ENCODE measurements around the gene MAMDC4. TPM values are rescaled to one million over a fixed set of nuclear protein-coding genes. Genes with fewer than 3 reads are reported as not detected.

The MAMDC4 gene
- total RNA-seq, 2 donors from 2014 or later: 5.2 to 17.7 TPM

DNA sequence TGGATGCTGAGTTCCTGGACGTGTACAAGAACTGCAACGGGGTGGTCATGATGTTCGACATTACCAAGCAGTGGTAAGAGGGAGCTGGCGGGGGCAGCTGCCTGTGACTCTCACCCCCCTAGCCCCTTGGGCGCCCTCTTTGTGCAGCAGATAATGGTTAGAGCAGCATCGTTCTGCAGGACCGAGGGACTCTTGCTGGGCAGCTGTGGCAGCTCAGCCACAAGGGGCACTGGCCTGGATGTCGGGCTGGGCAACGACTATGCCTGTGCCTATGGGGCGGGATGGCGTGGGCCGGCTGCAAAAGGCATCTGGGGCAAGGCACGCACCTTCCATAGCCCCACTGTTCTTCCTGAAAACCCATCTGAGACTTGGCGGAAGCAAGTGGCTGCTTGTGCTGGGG is 22.7 kb upstream of the MAMDC4 start:
- 90% methylated on average over 14 of the region's 14 CpGs for WGBS
- intact Hi-C loops (cut with DNase I): no loop called here

GRCh38 chr9:136829981-136830885 is 21.9 kb upstream of the MAMDC4 start:
- Histone ChIP-seq H3K9me3 (no peaks in the 10 kb centered on the region), H3K27me3 (replicated peaks; ENCODE audit: insufficient read depth) (no peaks in the 10 kb centered on the region), H3K36me3 (peaks cover 0 to 14% of the 10 kb centered on the region in 2 donors), H3K27ac (no peak overlapping the region), H3K4me1 (replicated peaks) (no peaks in the 10 kb centered on the region), H3K4me3 (no peak overlapping the region)
- intact Hi-C loops (cut with DNase I): no loop called here
- DNase-seq (ENCODE audit: low spot score): no peak
- whole genome bisulfite sequencing: 90% methylated on average over 38 of the region's 41 CpGs
- TF ChIP-seq POLR2A (IDR thresholded peaks at IDR 0.05) (no peak), POLR2AphosphoS5 (IDR thresholded peaks at IDR 0.05) (no peak)
- TF ChIP-seq, protein P1, sequence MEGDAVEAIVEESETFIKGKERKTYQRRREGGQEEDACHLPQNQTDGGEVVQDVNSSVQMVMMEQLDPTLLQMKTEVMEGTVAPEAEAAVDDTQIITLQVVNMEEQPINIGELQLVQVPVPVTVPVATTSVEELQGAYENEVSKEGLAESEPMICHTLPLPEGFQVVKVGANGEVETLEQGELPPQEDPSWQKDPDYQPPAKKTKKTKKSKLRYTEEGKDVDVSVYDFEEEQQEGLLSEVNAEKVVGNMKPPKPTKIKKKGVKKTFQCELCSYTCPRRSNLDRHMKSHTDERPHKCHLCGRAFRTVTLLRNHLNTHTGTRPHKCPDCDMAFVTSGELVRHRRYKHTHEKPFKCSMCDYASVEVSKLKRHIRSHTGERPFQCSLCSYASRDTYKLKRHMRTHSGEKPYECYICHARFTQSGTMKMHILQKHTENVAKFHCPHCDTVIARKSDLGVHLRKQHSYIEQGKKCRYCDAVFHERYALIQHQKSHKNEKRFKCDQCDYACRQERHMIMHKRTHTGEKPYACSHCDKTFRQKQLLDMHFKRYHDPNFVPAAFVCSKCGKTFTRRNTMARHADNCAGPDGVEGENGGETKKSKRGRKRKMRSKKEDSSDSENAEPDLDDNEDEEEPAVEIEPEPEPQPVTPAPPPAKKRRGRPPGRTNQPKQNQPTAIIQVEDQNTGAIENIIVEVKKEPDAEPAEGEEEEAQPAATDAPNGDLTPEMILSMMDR (IDR thresholded peaks at IDR 0.05): no peak

More for the DNA sequence above, 22.7 kb upstream of the MAMDC4 start:
- no peak overlapping the region for H3K27ac ChIP-seq
- H3K36me3 ChIP-seq: peaks cover 0 to 14% of the 10 kb centered on the region in 2 donors
- no peaks in the 10 kb centered on the region for H3K4me1 ChIP-seq (replicated peaks)
- no peak for DNase-seq (ENCODE audit: low spot score)
- no peak for TF ChIP-seq POLR2AphosphoS5 (IDR thresholded peaks at IDR 0.05)
- TF ChIP-seq, protein P1 (IDR thresholded peaks at IDR 0.05): no peak
- no peak for TF ChIP-seq POLR2A (IDR thresholded peaks at IDR 0.05)
- H3K9me3 ChIP-seq: no peaks in the 10 kb centered on the region
- H3K27me3 ChIP-seq (replicated peaks; ENCODE audit: insufficient read depth): no peaks in the 10 kb centered on the region
- H3K4me3 ChIP-seq: no peak overlapping the region

DNA sequence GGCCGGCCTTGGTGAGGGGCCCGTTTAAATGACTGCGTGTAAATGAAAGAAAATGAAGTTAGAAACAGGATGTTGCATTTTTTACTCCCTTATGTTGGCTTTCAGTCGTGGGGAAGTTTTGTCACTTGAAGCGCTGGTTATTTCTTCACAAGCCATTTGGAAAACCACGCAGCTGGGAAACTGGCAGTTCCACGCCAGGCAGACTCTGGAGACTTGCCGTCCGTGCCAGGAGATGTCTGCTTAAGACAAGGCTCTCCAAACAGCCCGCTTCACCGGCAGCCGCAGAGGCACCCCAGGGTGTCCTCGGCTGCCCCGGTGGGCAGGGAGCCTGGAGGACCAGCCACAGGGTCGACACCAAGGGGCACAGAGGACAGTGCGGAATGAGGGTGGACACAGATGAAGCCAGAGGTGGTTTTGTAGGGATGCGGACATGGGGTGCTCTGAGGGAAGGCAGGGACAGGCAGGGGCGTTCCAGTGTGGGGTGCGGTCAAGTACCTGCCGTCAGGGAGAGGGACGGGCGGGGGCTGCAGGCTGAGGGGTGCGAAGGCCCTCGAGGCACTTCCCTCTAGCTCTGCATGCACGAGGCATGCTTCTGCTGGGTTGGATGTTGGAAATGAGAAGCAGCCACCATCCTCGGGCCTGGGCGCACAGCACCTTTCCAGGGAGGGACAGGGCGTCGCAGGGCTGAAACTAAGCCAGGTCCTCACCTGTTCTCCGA is 21.0 kb upstream of the MAMDC4 start:
- DNase-seq (ENCODE audit: low spot score): no peak
- Histone ChIP-seq H3K9me3 (no peaks in the 10 kb centered on the region), H3K36me3 (peaks cover 0 to 14% of the 10 kb centered on the region in 2 donors), H3K27ac (no peak overlapping the region), H3K4me1 (replicated peaks) (no peaks in the 10 kb centered on the region), H3K4me3 (no peak overlapping the region), H3K27me3 (replicated peaks; ENCODE audit: insufficient read depth) (no peaks in the 10 kb centered on the region)
- intact Hi-C loops (cut with DNase I): no loop called here
- TF ChIP-seq, protein P1 (IDR thresholded peaks at IDR 0.05): no peak
- TF ChIP-seq POLR2A (IDR thresholded peaks at IDR 0.05) (no peak), POLR2AphosphoS5 (IDR thresholded peaks at IDR 0.05) (no peak)
- 91% methylated on average over 30 of the region's 30 CpGs for WGBS

DNA sequence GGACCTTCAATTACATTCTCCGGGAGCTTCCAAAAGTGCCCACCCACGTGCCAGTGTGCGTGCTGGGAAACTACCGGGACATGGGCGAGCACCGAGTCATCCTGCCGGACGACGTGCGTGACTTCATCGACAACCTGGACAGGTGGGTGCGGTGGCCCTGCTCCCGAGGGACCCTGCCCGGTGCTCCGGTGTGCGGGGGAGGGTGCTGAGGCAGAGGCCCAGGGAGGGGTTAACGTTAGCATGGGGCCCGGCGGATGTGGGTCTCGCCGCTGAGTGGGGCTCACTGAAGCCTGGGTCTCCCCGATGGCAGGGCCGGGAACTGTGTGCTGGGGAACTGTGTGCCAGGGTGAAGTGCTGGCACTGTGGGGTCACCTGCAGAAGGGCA is 20.4 kb upstream of the MAMDC4 start:
- TF ChIP-seq POLR2AphosphoS5 (IDR thresholded peaks at IDR 0.05): no peak
- TF ChIP-seq, protein P1 (IDR thresholded peaks at IDR 0.05): no peak
- TF ChIP-seq POLR2A (IDR thresholded peaks at IDR 0.05): no peak
- H3K27me3 ChIP-seq (replicated peaks; ENCODE audit: insufficient read depth): no peaks in the 10 kb centered on the region
- WGBS: 89% methylated on average over 23 of the region's 23 CpGs
- H3K27ac ChIP-seq: no peak overlapping the region
- intact Hi-C loops (cut with DNase I): no loop called here
- no peaks in the 10 kb centered on the region for H3K9me3 ChIP-seq
- H3K4me3 ChIP-seq: no peak overlapping the region
- peaks cover 0 to 14% of the 10 kb centered on the region in 2 donors for H3K36me3 ChIP-seq
- H3K4me1 ChIP-seq (replicated peaks): no peaks in the 10 kb centered on the region
- DNase-seq (ENCODE audit: low spot score): no peak

Data from prostate gland (tissue), 2 donors.